IMR-90 (cell line): ENCODE data around the gene PHEX. TPM values are rescaled to one million over a fixed set of nuclear protein-coding genes. Genes with fewer than 3 reads are reported as not detected.

ENCODE experiments used
- ATAC-seq: fragments of 200-7000 bp; cut with Tn5 transposase; 2 replicates; pipeline ENCODE4 v1.9.1; 2020; ENCODE audit warnings: low read depth, mild to moderate bottlenecking, moderate library complexity
- BruUV-seq: library from RNA; stranded (reverse); fragments of 400-500 nt; replicated peaks from 2 replicates; lab custom pipeline; 2021; lab: Mats Ljungman, UMichigan
- CTCF ChIA-PET: fragments of 300-600 bp; formaldehyde crosslinking; extraction: SDS; loops from one replicate; lab custom pipeline; 2021; ENCODE audit warnings: antibody characterized with exemption; lab: Yijun Ruan, JAX
- POLR2A ChIA-PET: fragments of 300-600 bp; sonication (Branson Sonifier 250); formaldehyde crosslinking; loops from one replicate; lab custom pipeline; 2022; ENCODE audit warnings: antibody characterized with exemption; ENCODE audit not compliant: unreplicated experiment; lab: Charles Lee
- DNase-seq: peaks from one replicate; pipeline ENCODE4 v3.0.0; 2013
- H2AFZ ChIP-seq: replicated peaks from 2 replicates; pipeline ENCODE3; 2013; ENCODE audit warnings: low read length, mild to moderate bottlenecking; ENCODE audit not compliant: poor library complexity
- H2AK5ac ChIP-seq: 2 replicates; pipeline ENCODE4 v1.6.1; 2013; ENCODE audit warnings: low read depth, low read length, inconsistent platforms
- H2AK9ac ChIP-seq: replicated peaks from 2 replicates; pipeline ENCODE3; 2013; ENCODE audit warnings: mild to moderate bottlenecking, low read depth, low read length, moderate library complexity; ENCODE audit not compliant: poor library complexity
- H2BK120ac ChIP-seq: 2 replicates; pipeline ENCODE4 v1.6.1; 2013; ENCODE audit warnings: low read depth, low read length, inconsistent platforms
- H2BK15ac ChIP-seq: 3 replicates; pipeline ENCODE4 v1.6.1; 2013; ENCODE audit warnings: low read depth, low read length, inconsistent platforms
- H2BK20ac ChIP-seq: 2 replicates; pipeline ENCODE4 v1.6.1; 2013; ENCODE audit warnings: low read depth, mild to moderate bottlenecking, inconsistent platforms, low read length, moderate library complexity
- H2BK5ac ChIP-seq: 2 replicates; pipeline ENCODE4 v1.6.1; 2013; ENCODE audit warnings: mild to moderate bottlenecking, low read depth, low read length, inconsistent platforms; ENCODE audit not compliant: poor library complexity, severe bottlenecking
- H3K14ac ChIP-seq: replicated peaks from 2 replicates; pipeline ENCODE4 v1.6.1; 2013; ENCODE audit warnings: low read depth, low read length, inconsistent platforms
- H3K18ac ChIP-seq: 2 replicates; pipeline ENCODE4 v1.6.1; 2013; ENCODE audit warnings: low read depth, low read length, control low read depth
- H3K23ac ChIP-seq: 2 replicates; pipeline ENCODE4 v1.6.1; 2013; ENCODE audit warnings: low read depth, low read length, inconsistent platforms
- H3K27ac ChIP-seq: 2 replicates; pipeline ENCODE4 v1.5.1; 2013; ENCODE audit warnings: mild to moderate bottlenecking, control low read depth, low read length; ENCODE audit not compliant: insufficient read depth
- H3K27me3 ChIP-seq: 2 replicates; pipeline ENCODE4 v1.6.1; 2013; ENCODE audit warnings: low read length; ENCODE audit not compliant: control insufficient read depth, insufficient read depth
- H3K36me3 ChIP-seq: 2 replicates; pipeline ENCODE4 v1.6.1; 2013; ENCODE audit warnings: low read length, mixed read lengths; ENCODE audit not compliant: control insufficient read depth, insufficient read depth
- H3K4ac ChIP-seq: 2 replicates; pipeline ENCODE4 v1.6.1; 2013; ENCODE audit warnings: low read depth, low read length, inconsistent platforms
- H3K4me1 ChIP-seq: 2 replicates; pipeline ENCODE4 v1.6.1; 2013; ENCODE audit warnings: low read length, mixed read lengths; ENCODE audit not compliant: control insufficient read depth, insufficient read depth
- H3K4me2 ChIP-seq: 2 replicates; pipeline ENCODE4 v1.6.1; 2013; ENCODE audit warnings: low read depth, mild to moderate bottlenecking, control low read depth, low read length, moderate library complexity
- H3K4me3 ChIP-seq: 2 replicates; pipeline ENCODE4 v1.5.1; 2013; ENCODE audit warnings: low read depth, mild to moderate bottlenecking, control low read depth, low read length, moderate library complexity; ENCODE audit not compliant: insufficient read depth
- H3K56ac ChIP-seq: 2 replicates; pipeline ENCODE4 v1.6.1; 2013; ENCODE audit warnings: low read length, inconsistent platforms; ENCODE audit not compliant: insufficient read depth; ENCODE audit errors: extremely low read depth
- H3K79me1 ChIP-seq, 2 experiments: 2 replicates each; pipeline ENCODE4 v1.6.1; 2013; ENCODE audit warnings: low read length in 2 of 2, inconsistent platforms in 1 of 2, low read depth in 1 of 2
- H3K9ac ChIP-seq: 2 replicates; pipeline ENCODE4 v1.6.1; 2013; ENCODE audit warnings: low read depth, low read length, control low read depth
- H3K9me1 ChIP-seq: 2 replicates; pipeline ENCODE4 v1.6.1; 2013; ENCODE audit warnings: low read length, inconsistent platforms; ENCODE audit not compliant: insufficient read depth
- H3K9me3 ChIP-seq: 2 replicates; pipeline ENCODE4 v1.6.1; 2013; ENCODE audit warnings: low read length; ENCODE audit not compliant: control insufficient read depth, insufficient read depth
- H4K20me1 ChIP-seq: 2 replicates; pipeline ENCODE4 v1.6.1; 2013; ENCODE audit warnings: low read length, inconsistent platforms; ENCODE audit not compliant: insufficient read depth
- H4K5ac ChIP-seq: 2 replicates; pipeline ENCODE4 v1.6.1; 2013; ENCODE audit warnings: mild to moderate bottlenecking, low read depth, low read length, control low read depth
- H4K8ac ChIP-seq, 2 experiments: 2 replicates each; pipeline ENCODE4 v1.6.1; 2013; ENCODE audit warnings: low read depth in 2 of 2, low read length in 2 of 2, control low read depth in 1 of 2, inconsistent platforms in 1 of 2
- H4K91ac ChIP-seq: 2 replicates; pipeline ENCODE4 v1.6.1; 2013; ENCODE audit warnings: low read depth, low read length, inconsistent platforms; ENCODE audit not compliant: insufficient read depth
- BHLHE40 ChIP-seq: fragments of 150-350 bp; IDR thresholded peaks from 2 replicates; pipeline ENCODE4 v1.6.1; 2016; ENCODE audit warnings: mild to moderate bottlenecking, low read depth, low read length
- CHD1 ChIP-seq: IDR thresholded peaks from 2 replicates; pipeline ENCODE4 v1.6.1; 2012; ENCODE audit warnings: low read depth, low read length, improper control_type of control experiment
- ELK1 ChIP-seq: fragments of 150-350 bp; IDR thresholded peaks from 2 replicates; pipeline ENCODE4 v1.6.1; 2016; ENCODE audit warnings: low read depth, mild to moderate bottlenecking, low read length, moderate library complexity, borderline replicate concordance
- FOS ChIP-seq: fragments of 150-350 bp; IDR thresholded peaks from 2 replicates; pipeline ENCODE4 v1.6.1; 2016; ENCODE audit warnings: low read depth, low read length
- MAFK ChIP-seq: IDR thresholded peaks from 2 replicates; pipeline ENCODE4 v1.6.1; 2012; ENCODE audit warnings: low read depth, low read length, improper control_type of control experiment
- MXI1 ChIP-seq: IDR thresholded peaks from 2 replicates; pipeline ENCODE4 v1.6.1; 2012; ENCODE audit warnings: low read depth, mild to moderate bottlenecking, low read length, moderate library complexity, borderline replicate concordance
- NFE2L2 ChIP-seq: fragments of 150-350 bp; IDR thresholded peaks from 2 replicates; pipeline ENCODE4 v1.6.1; 2016; ENCODE audit warnings: low read depth, mild to moderate bottlenecking, low read length
- POLR2A ChIP-seq: IDR thresholded peaks from 2 replicates; pipeline ENCODE4 v1.6.1; 2012; ENCODE audit warnings: mild to moderate bottlenecking, low read depth, low read length
- RAD21 ChIP-seq: IDR thresholded peaks from 2 replicates; pipeline ENCODE4 v1.6.1; 2012; ENCODE audit warnings: low read length, improper control_type of control experiment
- RFX5 ChIP-seq: IDR thresholded peaks from 2 replicates; pipeline ENCODE4 v1.8.0; 2012; ENCODE audit warnings: low read depth, mild to moderate bottlenecking, low read length, moderate library complexity
- USF2 ChIP-seq: fragments of 150-350 bp; IDR thresholded peaks from 2 replicates; pipeline ENCODE4 v1.6.1; 2017; ENCODE audit warnings: mild to moderate bottlenecking, antibody characterized with exemption, low read length, low read depth
- WGBS, 2 experiments: methylation state at CpG; one replicate each; pipeline versions ENCODE4 v1.1.5 to v1.1.7; 2013; ENCODE audit warnings: missing lambda C conversion rate in 2 of 2; ENCODE audit not compliant: insufficient read length in 1 of 2; ENCODE audit errors: extremely low coverage in 2 of 2; 5-methylcytosine and 5-hydroxymethylcytosine counted together
- dilution Hi-C: fragments of 300-500 bp; cut with HindIII; formaldehyde crosslinking; loops from one replicate; pipeline ENCODE4 v1.14.3; 2018; ENCODE audit warnings: low sequenced_read_pairs; ENCODE audit not compliant: unreplicated experiment
- in situ Hi-C: fragments of 300-500 bp; cut with MboI; formaldehyde crosslinking; loops from 3 replicates; pipeline ENCODE4 v1.14.3; 2019; ENCODE audit warnings: low sequenced_read_pairs, inconsistent platforms, mixed read lengths
- intact Hi-C: fragments of 100-400 bp; cut with micrococcal nuclease; formaldehyde crosslinking; loops from 2 replicates; pipeline ENCODE4 v1.10.0; 2022
- polyA plus RNA-seq, 3 experiments: library from polyadenylated mRNA; depleted of rRNA; stranded (reverse); fragments of >200 nt; gene quantifications; 2 replicates each; pipeline ENCODE4 v1.2.3, GENCODE V29; 2012; ENCODE audit warnings: low replicate concordance in 1 of 3
- total RNA-seq: library from RNA; depleted of rRNA; stranded (reverse); fragments of >200 nt; gene quantifications from 2 replicates; pipeline ENCODE4 v1.2.3, GENCODE V29; 2012

The PHEX gene
- total and polyA plus RNA-seq, 2 of the 4 experiments (the other 2 are of a cell fraction): 0.10 to 0.18 TPM

GRCh38 chrX:22248401-22248800, 216.3 kb downstream of the PHEX start:
- Histone ChIP-seq H3K9me1 (no peaks in the 10 kb centered on the region), H3K27me3 (no peaks in the 10 kb centered on the region), H3K18ac (no peak overlapping the region), H3K56ac (no peak overlapping the region), H3K4me2 (no peak overlapping the region), H3K14ac (no peak overlapping the region), H3K27ac (no peak overlapping the region), H2AK5ac (no peak overlapping the region), H3K36me3 (no peaks in the 10 kb centered on the region), H2AFZ (no peak overlapping the region), H3K23ac (no peak overlapping the region), H2BK5ac (no peak overlapping the region), H3K9me3 (no peaks in the 10 kb centered on the region), H3K4me3 (no peak overlapping the region), H2AK9ac (no peak overlapping the region), H2BK15ac (no peak overlapping the region), H4K20me1 (no peaks in the 10 kb centered on the region), H2BK20ac (no peak overlapping the region), H2BK120ac (no peak overlapping the region), H4K91ac (no peak overlapping the region), H3K9ac (no peak overlapping the region), H3K4ac (no peak overlapping the region), H3K4me1 (no peaks in the 10 kb centered on the region), H4K5ac (no peak overlapping the region), H3K79me1 (no peaks in the 10 kb centered on the region), H4K8ac (no peak overlapping the region)
- no TSS peak for BruUV-seq
- TF ChIP-seq ELK1 (no peak), NFE2L2 (no peak), BHLHE40 (no peak), FOS (no peak), RFX5 (no peak), MXI1 (no peak), USF2 (no peak), RAD21 (no peak), CHD1 (no peak), POLR2A (no peak), MAFK (no peak)
- ChIA-PET POLR2A (no interaction called here), CTCF (no interaction called here)
- dilution Hi-C loops (no loop called here), intact Hi-C loops (no loop called here), in situ Hi-C loops (no loop called here)
- no peak for DNase-seq
- no CpG with 5 or more reads among the region's 3 CpGs for WGBS, 2 experiments
- ATAC-seq: no peak
